GDM1 (cell line): Measurements from ENCODE around the gene MFSD12.

Source experiments
- DNase-seq: peaks from one replicate; lab custom pipeline; 2025; lab: John Stamatoyannopoulos, UW

MFSD12 gene

DNA sequence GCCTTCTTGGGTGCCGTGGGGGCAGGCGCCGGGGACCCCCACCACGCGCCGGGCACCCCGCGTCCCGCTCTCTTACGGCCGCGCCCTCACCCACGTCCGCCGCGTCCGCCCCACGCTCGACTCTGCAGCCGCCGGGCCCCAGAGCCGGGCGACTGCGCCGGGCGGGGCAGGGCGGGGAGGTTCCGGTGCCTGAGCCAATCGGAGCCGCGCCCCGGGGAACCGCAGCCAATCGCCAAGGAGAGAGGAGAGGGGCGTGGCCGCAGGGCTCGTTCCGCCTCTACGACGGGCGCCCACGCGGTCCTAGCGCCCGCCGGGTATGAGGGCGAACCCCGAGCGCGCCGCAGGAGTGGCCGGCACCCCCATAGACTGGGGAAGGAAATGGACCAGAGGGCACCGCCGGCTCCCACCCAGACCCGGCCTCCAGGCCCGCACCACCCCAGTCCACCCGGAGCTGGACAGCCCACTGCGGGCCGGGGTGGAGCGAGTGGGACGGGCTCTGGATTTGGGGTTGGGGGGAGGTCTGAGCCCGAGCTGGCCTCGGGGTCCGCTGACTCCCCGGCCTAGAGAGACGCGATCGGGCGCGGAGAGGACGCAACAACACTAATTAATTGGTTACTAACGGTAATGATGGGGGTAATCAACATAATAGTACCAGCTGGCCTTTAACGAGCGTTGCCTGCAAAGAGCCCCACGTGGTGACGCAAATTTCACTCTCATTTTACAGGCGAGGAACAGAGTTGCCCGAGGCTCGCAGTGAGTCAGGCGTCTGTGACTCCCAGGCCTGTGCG is at the start of gene MFSD12:
Gene MFSD12 (minus strand): TSS at position 126 of the 788 bp plus-strand sequence. CDS start 183 bp downstream, outside the sequence.
- peak; percentile 91 for DNase-seq

DNA sequence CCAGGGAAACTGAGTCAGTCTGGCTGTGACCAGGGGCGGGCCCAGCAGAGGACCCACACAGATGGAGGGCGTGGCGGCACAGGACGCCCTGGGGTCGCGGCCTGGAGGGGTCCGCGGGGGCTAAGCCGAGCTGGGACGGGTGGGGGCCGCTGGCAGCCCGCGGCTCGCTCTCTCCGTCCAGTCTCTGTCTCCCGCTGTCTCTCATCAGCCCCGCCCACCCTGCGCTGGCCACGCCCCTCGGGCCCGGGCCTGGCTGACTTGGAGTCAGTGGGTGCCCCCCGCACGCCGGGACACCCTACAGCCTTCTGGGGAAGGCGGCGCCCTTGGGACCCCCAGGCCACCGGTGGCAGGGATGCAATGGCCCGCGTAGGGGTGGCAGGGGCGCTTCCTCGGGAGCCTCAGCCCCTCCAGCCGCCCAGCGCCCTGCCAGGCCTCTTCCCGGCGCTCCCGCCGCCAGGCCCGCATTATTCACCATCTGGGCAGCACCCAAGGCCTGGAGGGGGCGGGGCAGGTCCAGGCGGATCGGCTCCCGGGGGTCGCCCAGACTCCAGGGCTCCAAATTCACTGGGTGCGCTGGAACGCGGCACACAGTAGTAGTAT is 49.4 kb upstream of the MFSD12 start, which contains the start of gene TBXA2R:
Gene TBXA2R (minus strand): TSS at position 186 of the 600 bp plus-strand sequence. CDS start 6,241 bp downstream, outside the sequence.
- peak; percentile 41 for DNase-seq

DNA sequence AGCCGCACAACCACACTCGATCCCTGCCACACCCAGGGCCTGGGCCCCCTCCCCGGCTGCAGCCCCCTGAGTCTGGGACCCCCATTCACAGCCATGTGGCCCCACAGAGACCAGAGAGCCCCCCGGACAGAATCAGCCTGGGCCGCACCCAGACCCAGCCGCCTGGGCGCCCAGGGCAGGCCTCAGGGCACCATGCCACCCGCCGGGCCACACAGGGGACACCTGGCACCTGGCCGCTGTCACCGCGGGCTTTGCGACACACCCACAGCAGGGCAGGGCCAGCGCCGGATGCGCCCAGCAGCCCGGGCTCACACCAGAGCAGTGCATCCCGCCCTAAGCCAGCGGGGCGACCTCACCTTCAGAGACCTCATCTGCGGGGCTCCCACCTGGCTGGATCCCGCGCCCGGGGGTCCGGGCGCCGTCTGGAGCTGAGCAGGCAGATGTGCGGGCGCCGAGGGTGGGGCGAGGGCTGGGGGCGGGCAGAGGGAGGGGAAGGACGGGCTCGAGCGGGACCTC is 48.8 kb upstream of the MFSD12 start:
- no peak for DNase-seq

DNA sequence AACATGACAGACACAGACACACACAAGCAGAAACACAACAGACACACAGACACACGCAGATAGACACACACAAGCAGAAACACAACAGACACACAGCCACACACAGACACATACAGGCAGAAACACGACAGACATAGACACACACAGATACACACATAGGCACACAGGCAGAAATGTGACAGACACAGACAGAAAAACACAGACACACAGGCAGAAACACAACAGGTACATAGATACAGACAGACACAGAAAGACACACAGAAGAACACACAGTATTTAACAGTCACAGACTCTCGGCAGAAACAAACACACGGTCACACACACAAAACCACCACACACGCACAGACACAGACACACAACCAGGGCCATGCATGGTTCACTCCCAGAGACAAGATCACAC is 48.4 kb upstream of the MFSD12 start:
- DNase-seq, result no peak

DNA sequence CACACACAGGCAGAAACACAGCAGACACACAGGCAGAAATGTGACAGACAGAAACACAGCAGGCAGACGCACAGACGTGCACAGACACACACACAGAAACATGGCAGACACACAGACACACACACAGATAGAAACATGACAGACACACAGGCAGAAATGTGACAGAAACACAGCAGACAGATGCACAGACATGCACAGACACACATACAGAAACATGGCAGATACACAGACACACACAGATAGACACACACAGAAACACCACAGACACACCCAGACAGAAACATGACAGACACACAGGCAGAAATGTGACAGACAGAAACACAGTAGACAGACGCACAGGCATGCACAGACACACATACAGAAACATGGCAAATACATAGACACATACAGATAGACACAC is 48.0 kb upstream of the MFSD12 start:
- no peak for DNase-seq

DNA sequence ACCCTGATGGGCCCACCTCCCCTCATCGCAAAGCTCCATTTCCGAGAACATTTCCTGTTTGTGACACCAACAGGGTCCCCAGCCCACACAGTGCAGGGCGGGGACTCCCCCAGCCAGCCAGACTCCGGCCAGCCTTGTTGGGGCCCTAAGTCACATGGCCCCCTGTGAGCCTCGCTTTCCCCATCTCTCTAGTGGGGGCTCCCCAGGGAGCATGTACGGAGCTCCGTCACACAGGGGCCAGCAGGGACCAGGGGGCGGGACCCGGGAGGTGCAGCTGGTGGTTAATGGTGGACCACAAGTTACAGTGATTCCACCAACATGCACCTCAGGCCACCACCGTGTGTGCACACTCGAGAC is 47.6 kb upstream of the MFSD12 start:
- no peak for DNase-seq

DNA sequence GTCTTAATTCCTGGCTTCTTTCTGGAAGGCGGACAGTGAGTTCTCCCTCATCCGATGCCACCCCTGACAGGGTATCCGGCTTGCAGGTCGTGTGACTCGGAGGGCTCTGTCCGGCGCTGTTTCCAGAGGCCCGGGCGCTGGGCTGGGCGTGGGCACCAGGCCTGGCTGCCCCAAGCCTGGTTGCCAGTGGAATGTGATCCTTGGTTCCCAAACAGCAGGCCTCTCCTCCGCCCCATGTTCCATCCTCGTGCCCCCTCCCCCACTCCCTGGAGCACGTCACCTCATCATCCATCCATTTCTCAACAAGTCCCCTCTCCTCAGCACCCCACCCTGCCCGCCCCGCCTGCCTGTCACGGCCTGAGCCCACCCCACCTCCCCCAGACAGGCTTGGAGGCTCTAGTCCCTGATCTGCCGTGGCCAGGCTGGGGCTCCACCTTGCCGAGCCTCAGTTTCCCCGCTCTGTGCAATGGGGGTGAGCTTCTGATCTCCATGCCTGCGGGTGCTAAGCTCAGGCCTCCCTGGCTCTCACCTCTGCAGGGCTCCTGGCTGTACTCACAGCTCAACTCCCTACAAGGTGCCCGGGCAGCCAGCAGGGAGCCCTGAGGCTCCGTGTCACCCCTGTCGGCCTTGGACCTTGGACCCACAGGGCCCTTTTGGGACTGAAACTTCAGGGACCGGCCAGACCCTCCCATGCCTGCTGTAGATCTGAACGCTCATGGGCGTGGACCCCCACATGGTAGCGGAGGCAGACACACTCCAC is 47.0 kb upstream of the MFSD12 start:
- DNase-seq, result no peak

DNA sequence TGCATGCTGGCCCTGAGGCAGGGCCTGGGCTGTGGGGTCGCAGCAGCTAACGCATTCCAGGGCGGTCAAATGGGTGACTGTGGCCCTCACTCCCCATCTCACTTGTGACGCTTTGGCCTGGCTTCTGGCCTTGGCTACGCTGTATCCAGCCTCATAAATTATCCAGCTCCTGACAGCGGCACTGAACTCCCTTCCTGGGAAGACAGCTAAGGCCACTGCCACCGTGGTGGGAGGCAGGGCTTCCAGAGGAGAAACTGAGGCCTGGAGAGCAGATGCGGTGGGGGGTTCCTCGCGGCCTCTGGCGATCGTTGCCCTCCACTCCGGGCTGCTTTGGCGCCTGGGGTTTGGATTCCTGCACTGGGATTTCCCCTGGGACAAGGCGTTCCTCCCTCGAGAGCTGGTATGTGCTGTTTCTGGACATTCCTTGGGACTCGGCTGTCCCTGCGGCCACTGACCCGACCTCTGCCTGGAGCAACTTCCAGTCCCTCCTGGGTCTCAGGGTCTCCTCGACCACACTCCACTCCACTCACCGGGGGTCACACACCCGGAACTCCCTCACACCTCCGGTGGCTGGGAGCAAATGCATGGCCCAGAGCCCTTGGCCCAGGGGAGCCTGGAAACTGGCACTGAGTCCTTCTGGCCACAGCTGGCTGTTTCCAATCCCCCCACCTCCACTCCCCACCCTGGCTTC is 45.9 kb upstream of the MFSD12 start:
- no peak for DNase-seq

DNA sequence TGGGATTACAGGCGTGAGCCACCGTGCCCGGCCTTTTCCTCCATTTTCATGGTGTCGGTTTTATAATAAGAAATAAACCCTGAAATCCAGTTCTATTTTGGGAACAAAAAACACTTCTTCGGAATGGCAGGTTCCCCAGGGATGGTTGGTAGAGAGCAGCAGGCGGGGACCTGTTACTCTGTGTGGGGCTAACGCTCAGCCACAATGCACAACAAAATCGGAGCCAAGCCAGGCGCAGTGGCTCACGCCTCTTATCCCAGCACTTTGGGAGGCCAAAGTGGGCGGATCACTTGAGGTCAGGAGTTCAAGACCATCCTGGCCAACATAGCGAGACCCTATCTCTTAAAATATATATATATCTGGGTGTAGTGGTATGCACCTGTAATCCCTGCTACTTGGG is 43.6 kb upstream of the MFSD12 start:
- DNase-seq, result no peak

DNA sequence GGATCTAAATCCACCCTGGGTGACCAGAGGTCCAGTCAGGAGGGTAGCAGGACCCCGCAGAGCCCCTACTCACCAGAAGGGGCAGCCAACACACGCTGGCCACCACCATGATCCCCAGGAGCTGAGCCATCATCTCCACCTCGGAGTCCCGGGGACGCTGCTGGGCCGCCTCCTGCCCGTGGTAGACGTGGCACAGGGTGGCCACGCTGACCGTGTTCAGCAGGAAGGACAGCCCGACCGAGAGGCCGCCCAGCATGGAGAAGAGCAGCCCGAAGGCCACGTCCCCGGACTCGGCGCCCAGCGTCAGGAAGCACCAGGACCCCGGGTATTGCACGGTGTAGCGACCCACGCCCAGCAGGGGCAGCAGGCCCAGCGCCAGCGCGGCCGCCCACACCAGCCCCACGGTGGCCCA is 42.4 kb upstream of the MFSD12 start:
- DNase-seq, result no peak

DNA sequence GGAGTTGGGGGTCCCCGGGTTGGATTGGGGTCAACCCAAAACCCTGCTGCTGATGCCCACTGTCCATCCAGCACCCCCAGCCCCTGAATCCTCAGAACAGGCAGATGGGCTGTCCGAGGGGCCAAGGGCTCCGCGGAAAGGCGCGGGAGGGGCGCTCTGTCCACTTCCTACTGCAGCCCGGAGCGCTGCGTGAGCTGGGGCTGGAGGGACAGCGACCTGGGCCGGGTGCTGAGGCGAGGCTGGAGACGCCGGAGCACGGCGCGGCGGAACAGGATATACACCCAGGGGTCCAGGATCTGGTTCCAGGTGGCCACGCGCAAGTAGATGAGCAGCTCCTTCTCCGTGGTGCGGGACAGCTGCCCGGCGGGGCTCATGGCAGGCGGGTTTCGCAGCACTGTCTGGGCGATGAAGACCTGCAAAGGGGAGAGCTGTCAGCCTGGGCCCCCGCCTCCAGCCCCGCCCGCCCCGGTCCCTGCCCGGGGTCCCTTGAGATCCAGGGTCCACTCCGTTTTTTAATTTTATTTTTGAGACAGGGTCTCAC is 38.2 kb upstream of the MFSD12 start:
- no peak for DNase-seq

DNA sequence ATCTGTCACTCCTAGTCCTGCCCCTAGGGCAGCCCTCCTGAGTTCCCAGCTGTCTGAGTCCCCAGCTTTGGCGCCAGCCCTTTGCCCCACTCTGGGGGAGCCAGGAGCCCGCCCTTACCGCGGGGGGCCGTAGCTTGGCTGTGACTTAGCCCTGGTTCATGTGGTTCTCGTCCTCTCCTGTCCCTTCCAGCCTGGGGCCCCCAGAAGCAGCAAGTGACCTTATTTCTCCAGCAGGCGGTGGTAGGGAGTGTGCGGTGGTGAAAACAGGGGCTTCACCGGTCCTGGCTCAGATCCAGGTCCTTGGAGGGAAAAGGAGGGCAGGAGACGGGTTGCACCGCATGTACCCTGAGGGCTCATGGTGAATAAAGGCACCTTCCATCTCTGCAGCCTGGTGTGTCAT is 35.8 kb upstream of the MFSD12 start:
- DNase-seq, result no peak

DNA sequence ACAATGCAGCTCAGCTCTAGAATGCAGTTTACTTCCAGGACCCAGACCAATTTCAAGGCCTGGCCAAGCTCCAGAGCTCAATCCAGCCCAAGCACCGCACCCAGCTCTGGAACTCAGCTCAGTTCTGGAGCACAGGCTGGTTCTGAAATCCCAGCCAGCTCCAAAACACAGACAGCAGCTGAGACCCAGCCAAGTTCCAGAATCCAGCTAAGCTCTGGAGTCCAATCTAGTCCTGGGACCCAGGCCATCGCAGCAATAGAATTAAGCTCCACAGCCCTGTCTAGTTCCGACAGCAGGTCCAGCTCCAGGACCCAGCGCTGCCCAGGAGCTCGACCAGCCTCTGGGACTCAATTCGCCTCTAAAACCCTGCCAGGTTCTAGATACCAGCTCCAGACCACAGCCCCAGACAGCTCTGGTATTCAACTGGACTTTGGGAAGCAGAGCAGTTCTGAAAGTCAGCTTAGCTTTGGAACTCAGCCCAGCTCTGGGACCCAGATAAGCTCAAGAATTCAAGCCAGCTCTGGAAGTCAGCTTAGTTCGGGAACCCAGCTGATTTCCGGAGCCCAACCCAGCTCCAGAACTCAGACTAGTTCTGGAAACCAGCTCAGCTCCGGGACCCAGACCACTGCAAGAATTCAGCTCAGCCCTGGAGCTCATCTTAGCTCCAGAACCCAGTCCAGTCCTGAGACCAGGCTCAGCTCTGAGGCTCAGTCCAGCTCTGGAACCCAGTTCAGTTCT is 34.7 kb upstream of the MFSD12 start:
- no peak for DNase-seq

DNA sequence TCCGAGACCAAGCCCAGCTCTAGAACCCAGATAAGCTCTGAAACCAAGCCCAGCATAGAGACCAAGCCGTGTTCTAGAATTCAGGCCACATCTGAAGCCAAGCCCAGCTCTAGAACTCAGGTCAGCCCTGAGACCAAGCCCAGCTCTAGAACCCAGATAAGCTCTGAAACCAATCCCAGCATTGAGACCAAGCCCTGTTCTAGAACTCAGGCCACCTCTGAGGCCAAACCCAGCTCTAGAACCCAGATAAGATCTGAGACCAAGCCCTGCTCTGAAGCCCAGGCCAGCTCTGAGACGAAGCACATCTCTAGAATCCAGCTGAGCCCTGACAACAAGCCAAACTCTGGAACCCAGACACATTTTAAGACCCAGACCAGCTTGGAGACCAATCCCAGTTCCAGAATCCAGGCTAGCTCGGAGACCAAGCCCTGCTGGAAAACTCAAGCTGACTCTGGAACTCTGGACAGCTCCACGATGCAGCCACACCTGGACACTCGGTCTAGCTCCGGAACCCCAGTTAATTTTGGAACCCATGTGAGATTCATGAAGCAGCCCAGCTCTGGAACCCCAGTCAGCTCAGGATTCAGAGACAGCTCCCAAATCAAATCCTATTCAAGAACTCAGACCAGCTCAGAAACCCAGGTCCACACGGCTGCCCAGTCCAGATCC is 33.7 kb upstream of the MFSD12 start:
- DNase-seq, result no peak

DNA sequence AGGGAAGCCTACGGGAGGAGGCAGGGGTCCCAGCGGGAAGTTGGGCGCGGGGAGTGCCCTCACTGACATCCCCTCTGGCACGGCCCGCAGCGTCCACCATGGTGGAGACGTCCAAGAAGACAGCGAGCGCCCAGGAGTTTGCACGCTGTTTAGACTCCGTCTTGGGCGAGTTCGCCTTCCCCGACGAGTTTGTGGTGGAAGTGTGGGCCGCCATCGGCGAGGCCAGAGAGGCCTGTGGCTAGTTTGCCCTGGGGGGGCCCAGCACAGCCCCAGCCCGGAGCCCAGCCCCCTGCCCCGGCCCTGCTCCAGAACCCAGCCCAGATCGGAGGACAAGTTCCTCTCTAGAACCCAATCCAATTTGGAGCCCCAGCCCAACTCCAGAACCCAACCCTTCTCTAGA is 32.6 kb upstream of the MFSD12 start:
- no peak for DNase-seq

DNA sequence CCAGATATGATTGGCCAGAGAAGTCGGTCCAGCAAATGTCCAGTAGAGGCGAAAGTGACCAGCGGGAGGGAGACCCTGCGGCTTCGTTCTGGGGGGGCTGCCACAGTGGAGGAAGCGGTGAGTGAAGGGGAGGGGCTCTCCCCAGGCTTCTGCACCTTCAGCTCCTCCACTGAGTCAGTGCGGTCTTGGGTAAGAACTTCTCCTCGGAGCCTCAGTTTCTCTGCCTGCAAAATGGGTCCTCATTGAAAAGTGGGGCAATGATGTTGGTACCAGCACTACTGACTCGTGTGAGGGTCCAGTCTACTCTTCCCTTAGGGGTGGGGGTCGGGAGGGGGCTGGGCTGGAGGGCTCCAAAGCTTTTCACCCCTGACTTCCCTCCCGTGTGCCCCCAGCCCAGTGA is 32.1 kb upstream of the MFSD12 start:
- DNase-seq, result no peak

DNA sequence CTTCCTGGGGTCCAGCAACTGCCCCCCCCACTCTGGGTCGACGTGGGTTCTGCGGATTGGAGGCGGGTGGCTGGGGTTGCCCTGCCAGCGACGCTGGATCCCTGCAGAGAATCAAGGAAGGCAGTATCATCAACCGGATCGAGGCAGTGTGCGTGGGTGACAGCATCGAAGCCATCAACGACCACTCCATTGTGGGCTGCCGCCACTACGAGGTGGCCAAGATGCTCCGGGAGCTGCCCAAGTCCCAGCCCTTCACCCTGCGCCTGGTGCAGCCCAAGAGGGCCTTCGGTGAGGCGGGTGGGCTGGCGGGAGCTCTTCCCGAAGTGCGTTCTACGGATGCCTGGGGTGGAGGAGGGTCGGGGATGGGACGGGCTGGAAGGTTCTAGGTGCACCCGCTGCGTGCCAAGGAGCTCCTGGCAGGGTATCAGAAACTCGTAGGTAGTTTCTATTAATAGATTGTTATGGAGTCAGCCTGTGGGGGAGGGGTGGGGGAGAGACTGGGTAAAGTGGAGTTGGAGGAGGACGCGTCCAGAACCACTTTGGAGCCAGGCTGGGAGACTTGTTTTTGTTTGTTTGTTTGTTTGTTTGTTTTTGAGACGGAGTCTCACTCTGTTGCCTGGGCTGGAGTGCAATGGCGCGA is 29.4 kb upstream of the MFSD12 start:
- no peak for DNase-seq

DNA sequence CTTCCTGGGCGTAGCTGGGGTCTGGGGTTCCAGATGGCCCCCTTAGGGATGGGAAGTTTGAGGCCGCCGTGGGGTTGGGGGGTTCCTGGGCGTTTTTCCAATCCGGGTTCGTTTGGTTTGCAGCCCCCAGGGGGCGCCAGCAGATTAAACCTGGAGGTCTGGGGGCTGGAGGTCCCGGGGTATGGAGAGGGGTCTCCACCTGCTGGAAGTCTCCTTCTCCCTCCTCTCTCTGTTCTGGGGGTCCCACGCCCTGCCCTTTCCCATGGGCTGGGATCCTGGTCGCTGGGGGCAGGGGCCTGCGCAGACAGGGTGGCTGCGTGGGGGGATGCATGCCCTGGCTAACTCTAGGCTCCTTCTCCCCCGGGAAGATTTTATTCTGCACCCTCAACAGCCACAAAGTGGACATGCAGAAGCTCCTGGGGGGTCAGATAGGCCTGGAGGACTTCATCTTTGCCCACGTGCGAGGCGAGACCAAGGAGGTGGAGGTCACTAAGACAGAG is 28.8 kb upstream of the MFSD12 start:
- peak; percentile 30 for DNase-seq

DNA sequence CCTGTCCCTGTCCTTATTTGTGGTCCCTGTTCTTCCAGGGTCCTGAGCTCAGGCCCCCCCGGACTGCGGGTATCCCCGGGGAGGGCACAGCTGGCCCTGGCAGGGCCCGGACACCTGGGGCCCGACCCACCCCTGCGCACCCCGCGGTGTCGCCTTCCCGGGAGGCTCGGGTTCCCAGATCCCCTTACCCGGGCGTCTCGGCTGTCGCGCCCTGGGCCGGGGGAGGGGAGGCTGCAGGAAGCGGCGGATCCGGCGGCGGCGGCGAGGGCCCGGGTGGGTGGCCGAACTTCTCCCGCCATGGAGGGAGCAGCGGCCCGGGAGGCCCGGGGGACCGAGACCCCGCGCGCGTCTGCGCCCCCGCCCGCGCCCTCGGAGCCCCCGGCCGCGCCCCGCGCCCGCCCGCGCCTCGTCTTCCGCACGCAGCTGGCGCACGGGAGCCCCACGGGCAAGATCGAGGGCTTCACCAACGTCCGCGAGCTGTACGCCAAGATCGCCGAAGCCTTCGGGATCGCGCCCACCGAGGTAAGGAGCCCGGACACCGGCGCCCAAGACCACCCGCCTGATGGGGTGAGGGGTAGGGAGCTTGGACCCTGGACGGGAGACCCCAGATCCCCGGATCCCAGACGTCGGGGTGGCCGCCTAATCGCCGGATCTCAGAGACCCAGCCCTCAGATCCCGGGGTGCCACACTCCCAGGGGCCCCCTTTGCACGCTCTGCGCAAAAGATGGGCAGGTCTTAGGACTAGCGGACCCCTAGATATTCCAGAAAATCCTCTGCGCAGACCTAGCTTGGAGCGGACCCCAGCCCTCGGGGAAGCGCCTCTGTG is 28.1 kb upstream of the MFSD12 start, which contains the start of gene GIPC3:
Gene GIPC3 (plus strand): TSS at position 178 of the 826 bp plus-strand sequence. CDS start 120 bp downstream, at position 298.
- peak; percentile 21 for DNase-seq
